HG03571 (cell line): ENCODE measurements around the gene INPP5J.
"Not testable (repeated sequence)": the region's sequence is repeated elsewhere in the genome, so short reads cannot be mapped to it uniquely, and the experiment has no call there.

Source experiments
- ATAC-seq: cut with Tn5 transposase; IDR thresholded peaks from one replicate; pipeline ENCODE4 v1.9.1; 2021; ENCODE audit not compliant: unreplicated experiment

The INPP5J gene

DNA sequence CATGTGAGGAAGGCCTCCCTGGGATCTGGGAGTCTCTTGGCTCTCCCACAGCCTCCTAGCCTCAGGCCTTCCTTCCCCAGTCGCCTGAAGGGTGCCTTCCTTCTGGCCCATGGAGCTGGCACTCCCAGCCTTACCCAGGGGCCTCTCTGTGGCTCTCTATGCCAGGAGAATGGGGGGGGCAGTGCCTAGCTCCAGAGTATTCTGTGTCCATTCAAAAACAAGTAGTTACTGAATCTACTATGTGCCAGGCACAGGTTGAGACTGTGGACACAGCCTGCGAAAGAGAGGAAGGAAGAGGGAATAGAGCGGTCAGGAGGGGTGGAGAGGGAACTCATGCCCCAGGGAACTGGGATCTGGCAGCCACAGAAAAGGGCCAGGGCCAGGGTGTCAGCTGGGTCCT, 20.3 kb downstream of the INPP5J start:
- ATAC-seq, result no peak

DNA sequence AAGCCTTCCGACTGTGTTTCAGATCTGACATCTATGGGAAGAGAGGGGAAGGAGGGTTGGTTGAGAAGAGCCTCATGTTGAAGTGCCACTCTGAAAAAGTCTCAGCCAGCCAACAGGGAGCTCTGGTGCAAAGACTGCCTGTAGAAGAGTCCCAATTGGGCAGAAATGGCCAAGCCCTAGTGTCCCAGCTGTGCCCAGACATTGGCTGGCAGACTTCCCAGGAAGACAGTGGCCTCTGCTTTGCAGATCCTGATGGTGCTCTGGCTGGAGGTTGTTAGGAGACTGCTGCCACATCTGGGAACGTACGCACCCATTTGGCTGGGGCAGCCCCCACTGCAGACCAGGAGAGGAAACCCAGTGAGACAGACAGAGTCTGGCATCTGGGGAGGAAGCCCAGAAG, 20.8 kb downstream of the INPP5J start:
- ATAC-seq, result no peak

GRCh38 chr22:31144223-31144622, 21.5 kb downstream of the INPP5J start:
- no peak for ATAC-seq

DNA sequence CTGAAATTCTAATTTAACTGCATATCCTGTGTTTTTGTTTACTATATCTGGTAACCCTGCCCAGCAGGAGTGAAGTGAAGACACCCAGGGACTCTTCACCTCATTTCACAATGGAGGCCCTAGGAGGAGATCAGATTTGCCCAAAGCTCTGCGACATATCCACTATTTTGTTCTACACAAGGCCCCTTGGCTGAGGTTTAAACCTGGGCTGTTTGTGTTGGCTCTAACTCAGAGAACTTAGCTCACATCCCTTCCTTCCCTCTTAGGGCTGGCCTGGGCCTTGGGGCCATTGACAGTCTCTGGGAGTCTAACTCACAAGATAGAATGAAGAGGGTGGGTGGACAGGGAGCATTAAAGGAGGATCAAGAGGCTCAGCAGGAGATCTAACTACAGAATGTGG, 25.7 kb downstream of the INPP5J start:
- no peak for ATAC-seq

DNA sequence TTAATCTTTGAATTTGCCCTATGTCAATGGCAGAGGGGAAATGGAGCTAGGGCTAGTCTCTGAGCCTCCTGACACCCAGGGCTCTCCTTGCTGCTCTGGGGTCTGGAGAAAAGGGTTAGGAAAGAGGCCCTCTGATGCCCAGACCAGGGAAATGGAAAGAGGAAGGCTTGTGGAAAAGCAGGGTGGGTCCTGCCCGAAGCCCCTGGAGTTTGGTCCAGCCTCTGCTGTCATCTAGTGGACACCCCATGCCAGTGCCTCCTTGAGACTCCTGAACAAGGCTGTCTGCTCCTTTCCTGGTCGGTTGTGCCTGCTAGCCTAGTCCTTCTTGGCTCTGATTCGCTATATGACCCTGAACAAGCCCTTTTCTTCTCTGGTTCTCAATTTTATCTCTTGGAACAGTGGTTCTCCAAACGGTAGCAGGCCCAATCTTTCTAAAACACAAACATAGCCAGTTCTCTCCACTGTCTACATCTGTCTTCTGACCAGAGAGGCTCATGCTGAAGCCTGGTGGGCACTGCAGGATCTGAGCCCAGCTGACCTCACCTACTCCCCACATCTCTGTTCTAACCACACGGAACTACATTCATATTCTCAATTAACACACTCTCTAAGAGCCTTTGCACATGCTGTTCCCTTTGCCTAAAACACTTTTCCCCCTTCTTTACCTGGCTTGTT, 26.3 kb downstream of the INPP5J start:
- no peak for ATAC-seq

DNA sequence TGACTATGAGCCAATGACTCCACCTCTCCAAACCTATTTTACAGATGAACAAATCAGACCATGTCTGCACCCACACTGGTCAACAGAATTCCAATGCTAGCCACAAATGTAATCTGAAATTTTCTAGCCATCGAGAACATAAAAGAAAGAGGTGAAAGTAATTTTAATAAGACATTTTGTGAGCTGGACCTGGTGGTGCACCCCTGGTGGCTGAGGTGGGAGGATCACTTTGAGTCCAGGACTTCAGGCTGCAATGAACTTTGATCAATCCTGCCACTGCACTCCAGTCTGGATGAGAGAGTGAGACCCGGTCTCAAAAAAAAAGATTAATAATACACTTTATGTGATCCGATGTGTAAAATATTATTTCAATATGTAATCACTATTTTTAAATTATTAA, 27.8 kb downstream of the INPP5J start:
- no peak for ATAC-seq

DNA sequence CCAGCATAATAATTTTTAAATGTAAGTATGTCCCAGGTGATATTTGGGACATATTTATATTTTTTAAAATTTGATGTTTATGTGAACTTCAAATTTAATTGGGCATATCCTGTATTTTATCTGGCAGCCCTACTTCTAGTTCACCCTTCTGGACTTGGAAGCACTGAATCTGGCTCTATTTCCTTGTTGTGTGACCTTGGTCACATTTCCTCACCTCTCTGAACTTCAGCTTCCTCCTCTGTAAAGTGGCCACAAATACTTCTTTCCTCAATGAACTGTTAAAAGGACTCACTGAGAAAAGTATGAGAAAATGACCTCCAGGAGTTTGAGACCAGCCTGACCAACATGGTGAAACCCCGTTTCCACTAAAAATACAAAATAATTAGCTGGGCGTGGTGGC, 29.1 kb downstream of the INPP5J start:
- ATAC-seq, result no peak

- no peak for ATAC-seq
Observed at GRCh38 chr22:31153357-31153756, 30.6 kb downstream of the INPP5J start.

DNA sequence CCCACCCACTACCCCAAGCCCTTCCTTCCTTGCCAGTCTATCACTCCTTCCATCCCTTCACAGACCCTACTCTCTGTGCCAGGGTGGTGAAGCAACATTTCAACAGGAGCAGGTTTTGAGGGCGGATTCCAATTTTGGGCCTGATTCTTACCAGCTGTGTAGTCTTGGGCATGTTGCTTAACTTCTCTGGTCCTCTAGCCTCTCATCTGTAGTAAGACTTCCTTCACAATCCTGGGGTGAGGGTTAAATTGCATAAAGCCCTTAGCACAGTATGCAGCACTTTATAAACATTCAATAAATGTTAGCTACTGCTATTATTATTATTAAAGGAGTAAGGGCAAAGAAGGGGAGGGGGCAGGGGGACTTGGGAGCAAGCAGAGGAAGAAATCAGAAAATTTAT, 32.2 kb downstream of the INPP5J start:
- ATAC-seq, result no peak

GRCh38 chr22:31155422-31155821, 32.7 kb downstream of the INPP5J start:
- no peak for ATAC-seq

DNA sequence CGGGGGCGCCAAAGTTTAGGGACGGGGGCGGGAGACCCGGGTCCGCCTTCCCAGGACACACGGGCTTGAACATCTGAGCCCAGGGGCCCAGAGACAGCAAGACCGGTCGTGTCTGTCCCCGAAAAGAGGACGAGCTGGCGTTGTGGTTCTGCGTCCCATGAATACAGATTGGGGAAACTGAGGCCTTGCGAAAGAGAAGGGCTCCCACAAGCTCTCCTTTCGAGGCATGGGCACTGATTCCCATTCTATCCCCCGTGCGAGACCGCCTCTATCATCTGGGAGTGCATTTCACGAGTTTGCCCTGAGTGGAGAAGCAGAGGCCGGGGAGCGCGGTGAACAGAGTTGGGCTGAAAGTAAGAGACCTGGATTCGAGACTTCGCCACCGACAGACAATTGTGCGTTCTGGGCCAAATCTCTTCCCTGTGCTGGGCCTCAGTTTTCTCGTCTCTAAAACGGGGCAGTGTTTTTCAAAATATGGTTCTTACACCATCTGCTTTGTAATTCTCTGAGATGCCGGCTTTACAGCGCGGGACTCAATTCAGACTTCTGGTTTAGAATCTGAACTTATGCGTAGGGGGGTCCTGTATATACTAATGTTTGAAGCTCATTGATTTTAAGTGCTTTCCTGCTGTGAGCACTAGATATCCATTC, 37.7 kb downstream of the INPP5J start:
- ATAC-seq, result no peak

DNA sequence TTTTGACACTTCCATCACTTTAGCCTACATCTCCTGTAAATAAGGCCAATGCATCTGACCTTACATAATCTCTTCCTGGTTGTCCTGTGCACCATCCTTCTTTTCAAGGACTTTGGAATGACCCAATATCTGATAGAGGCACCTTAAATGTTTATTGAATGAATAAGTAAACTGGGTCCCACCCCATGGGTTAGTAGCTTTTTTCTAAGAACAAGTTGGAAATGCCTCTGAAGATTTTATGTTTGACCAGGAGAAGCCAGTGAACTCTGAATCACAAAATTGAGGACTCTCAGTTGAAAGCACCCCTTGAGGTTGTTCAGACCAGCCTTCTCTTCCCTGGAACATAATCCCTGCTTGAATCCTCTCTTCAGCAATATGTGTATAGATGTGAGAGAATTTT, 38.6 kb downstream of the INPP5J start:
- no peak for ATAC-seq

GRCh38 chr22:31162015-31162765, 39.4 kb downstream of the INPP5J start:
- ATAC-seq, result no peak

DNA sequence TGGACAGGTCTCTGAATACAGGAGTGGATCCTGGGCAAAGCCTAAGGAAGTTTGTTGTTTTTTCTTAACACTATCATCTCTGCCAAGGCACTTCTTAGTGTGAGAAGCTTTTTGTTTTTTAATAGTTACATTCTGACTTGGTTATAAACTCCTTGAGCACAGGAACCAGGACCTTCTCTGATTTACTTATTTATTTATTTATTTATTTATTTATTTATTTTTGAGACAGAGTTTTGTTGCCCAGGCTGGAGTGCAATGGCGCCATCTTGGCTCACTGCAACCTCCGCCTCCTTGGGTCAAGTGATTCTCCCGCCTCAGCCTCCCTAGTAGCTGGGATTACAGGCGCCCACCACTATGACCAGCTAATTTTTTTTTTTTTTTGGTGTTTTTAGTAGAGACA, 48.2 kb downstream of the INPP5J start:
- ATAC-seq, result no peak

- ATAC-seq, result not testable (repeated sequence)
Observed at GRCh38 chr22:31171734-31172133, 49.0 kb downstream of the INPP5J start.

DNA sequence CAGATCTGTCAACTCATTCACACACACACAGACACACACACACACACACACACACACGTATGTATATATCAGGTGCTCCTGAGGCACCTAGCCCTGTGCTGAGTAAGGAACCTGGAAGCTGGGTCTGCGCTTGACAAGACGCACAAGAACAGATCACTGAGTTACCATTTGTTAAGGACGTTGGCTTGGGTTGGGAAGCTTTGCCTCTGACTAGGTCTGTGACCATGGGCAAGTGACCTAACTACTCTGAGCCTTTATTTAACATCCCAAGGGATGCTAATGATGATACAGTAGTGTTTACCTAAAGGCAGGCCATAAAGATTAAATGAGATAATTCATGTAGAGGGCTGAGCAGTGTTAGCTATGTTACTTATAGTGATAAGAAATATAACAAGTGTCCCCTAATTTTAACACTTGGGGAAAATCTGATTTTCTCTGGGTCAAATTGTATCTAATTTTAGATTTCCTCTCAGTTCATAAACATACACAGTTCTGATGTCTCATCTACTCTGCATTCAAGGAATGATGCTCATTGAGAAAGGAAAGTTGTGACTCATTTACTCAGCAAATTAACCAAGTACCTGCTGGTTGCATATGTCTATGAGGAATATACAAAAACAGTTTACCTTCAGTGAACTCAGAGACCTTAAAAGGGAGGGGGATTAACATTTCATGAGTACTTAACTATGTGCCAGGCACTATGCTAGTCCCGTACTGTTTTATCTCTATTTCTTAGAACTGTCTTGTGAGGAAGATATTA, 50.8 kb downstream of the INPP5J start:
- ATAC-seq, result no peak

DNA sequence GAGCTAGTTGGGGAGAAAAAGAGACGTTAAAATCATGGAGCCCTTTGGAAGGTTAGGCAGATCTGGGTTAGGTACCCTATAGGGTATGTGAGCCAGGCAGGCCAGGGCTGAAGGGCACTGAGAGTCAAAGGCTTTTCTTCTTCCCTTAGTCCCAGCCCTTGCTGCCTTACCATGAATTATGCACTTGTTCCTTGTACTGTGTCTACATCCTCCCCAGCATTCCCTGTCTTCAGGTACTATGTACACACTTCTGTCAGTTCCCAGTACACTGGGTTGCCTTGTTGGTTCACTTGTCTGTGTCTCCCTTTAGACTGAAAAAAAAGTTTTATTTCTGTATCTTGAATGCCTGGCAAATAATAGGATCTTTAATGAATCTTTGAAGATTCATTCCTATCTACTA, 54.2 kb downstream of the INPP5J start:
- no peak for ATAC-seq

DNA sequence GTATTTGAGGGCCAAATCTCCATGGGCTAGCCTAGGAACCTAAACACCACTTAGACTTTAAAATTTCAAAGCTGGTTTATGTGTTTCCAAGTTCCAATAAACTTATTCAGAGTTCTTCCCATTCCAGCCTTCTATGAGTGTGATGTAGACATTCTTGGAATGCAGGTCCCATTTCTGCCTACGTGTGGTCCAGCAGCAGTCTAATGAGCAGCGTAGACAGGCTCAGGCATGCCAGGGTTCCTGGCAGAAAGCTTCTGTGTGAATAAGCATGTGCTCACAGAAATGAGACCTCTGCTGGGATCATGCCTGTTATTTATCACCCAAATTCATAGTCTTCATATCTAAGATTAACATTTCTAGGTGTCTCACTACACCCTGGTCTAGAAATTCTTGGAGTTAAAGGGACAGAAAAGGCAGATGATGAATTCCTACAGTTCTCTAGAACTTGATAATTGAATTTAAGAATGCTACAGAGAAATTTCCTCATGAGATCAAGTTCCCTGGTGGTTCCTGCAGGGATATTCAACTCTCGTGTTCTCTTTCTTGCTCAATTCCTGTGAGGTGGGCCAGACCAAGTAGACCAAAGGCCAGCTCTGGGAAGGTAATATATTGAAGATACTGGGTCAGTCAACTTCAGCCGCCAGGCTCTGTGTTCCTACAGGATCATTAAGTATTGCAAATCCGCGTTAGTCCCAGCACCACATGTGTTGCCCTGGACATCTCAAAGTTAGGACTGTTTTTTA, 54.8 kb downstream of the INPP5J start:
- ATAC-seq, result no peak

GRCh38 chr22:31178859-31179258, 56.1 kb downstream of the INPP5J start:
- no peak for ATAC-seq

GRCh38 chr22:31179345-31179744, 56.6 kb downstream of the INPP5J start:
- no peak for ATAC-seq

DNA sequence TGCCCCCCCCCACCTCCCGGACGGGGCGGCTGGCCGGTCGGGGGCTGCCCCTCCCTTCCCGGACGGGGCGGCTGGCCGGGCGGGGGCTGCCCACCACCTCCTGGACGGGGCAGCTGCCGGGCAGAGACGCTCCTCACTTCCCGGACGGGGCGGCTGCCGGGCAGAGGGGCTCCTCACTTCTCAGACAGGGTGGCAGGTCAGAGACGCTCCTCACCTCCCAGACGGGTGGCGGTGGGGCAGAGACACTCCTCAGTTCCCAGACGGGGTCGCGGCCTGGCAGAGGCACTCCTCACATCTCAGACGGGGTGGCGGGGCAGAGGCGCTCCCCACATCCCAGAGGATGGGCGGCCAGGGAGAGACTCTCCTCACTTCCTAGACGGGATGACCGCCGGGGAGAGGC, 61.2 kb downstream of the INPP5J start:
- ATAC-seq, result no peak
